Neural crest cell (in vitro differentiated cells): ENCODE results near the gene CIB1. TPM values are rescaled to one million over a fixed set of nuclear protein-coding genes. Genes with fewer than 3 reads are reported as not detected.

Source experiments
- DNase-seq: peaks from one replicate; pipeline ENCODE4 v3.0.0; 2021; ENCODE audit warnings: low read depth, mixed read lengths, low spot score
- H3K27ac Mint-ChIP-seq: one replicate; pipeline ENCODE4 v1.8.0; 2021; ENCODE audit warnings: mild to moderate bottlenecking, mixed read lengths; ENCODE audit not compliant: unreplicated experiment
- H3K27me3 Mint-ChIP-seq: 2 replicates; pipeline ENCODE4 v1.8.0; 2021; ENCODE audit warnings: low read depth, mild to moderate bottlenecking, mixed read lengths
- H3K36me3 Mint-ChIP-seq: 2 replicates; pipeline ENCODE4 v1.8.0; 2021; ENCODE audit warnings: low read depth, mild to moderate bottlenecking, mixed read lengths
- H3K4me1 Mint-ChIP-seq: 2 replicates; pipeline ENCODE4 v1.8.0; 2021; ENCODE audit warnings: mixed read lengths
- H3K4me3 Mint-ChIP-seq: one replicate; pipeline ENCODE4 v1.8.0; 2021; ENCODE audit warnings: mild to moderate bottlenecking, mixed read lengths
- H3K9me3 Mint-ChIP-seq: 2 replicates; pipeline ENCODE4 v1.8.0; 2021; ENCODE audit warnings: mixed read lengths
- total RNA-seq: library from RNA; stranded (reverse); gene quantifications from 2 replicates; pipeline ENCODE4 v1.2.1, GENCODE V29; 2021
- TF ChIP-seq, protein P1 (sequence below): fragments of 200-600 bp; sonication (generic); conservative IDR thresholded peaks from 2 replicates; pipeline ENCODE4 v1.5.0; 2021; ENCODE audit warnings: antibody characterized with exemption, mild to moderate bottlenecking

CIB1 gene
- total RNA-seq, 1 donor from 2014 or later: 23.1 TPM

DNA sequence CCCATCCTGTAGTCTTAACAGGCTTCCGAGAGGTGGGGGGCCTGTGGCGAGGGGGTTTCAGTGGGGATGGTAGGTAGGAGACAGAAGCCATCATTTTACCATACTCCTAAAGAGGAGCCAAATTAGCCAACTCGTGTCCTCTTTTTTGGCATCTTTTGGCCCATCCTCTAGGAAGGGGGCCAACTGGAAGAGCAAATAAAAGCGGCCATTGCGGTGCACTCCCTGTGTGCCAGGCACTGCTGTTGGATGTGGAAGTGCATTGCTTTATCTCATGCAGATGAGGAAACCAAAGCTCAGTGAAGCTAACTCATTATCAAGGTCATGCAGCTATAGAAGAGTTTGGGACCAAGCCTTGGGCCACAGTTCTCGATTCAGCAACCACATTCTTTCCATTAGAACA lies 26.5 kb downstream of the CIB1 start:
- DNase-seq: no peak
- Mint-ChIP-seq H3K4me1 (peaks cover 28% of the 10 kb centered on the region), H3K27ac (no peak overlapping the region), H3K36me3 (peaks cover 3% of the 10 kb centered on the region), H3K27me3 (no peaks in the 10 kb centered on the region), H3K9me3 (no peaks in the 10 kb centered on the region), H3K4me3 (no peak overlapping the region)
- TF ChIP-seq, protein P1, sequence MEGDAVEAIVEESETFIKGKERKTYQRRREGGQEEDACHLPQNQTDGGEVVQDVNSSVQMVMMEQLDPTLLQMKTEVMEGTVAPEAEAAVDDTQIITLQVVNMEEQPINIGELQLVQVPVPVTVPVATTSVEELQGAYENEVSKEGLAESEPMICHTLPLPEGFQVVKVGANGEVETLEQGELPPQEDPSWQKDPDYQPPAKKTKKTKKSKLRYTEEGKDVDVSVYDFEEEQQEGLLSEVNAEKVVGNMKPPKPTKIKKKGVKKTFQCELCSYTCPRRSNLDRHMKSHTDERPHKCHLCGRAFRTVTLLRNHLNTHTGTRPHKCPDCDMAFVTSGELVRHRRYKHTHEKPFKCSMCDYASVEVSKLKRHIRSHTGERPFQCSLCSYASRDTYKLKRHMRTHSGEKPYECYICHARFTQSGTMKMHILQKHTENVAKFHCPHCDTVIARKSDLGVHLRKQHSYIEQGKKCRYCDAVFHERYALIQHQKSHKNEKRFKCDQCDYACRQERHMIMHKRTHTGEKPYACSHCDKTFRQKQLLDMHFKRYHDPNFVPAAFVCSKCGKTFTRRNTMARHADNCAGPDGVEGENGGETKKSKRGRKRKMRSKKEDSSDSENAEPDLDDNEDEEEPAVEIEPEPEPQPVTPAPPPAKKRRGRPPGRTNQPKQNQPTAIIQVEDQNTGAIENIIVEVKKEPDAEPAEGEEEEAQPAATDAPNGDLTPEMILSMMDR: no peak

DNA sequence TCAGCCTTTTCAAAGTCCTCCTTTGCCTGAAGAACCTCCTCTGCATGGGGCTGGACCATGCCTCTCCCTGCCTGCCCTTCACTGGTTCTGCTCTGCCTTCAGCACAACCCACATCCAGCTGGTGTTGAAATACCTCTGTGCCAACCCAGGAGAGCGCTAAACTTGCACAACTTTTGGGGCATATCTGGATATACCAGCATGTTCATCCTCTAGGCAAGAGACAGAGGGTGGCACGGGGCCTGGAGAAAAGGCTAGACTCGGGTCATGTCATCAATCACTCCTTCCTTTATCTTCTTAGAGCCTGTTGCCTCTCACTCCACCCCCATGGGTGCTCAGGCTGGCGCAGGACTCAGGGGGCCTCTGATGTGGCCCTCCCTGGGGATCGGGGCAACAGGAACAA lies 27.9 kb downstream of the CIB1 start:
- Mint-ChIP-seq H3K4me3 (peak overlapping the region; percentile 69), H3K36me3 (peaks cover 3% of the 10 kb centered on the region), H3K9me3 (no peaks in the 10 kb centered on the region), H3K4me1 (peaks cover 29% of the 10 kb centered on the region), H3K27ac (peak overlapping the region; percentile 6), H3K27me3 (no peaks in the 10 kb centered on the region)
- no peak for DNase-seq
- TF ChIP-seq, protein P1: no peak

DNA sequence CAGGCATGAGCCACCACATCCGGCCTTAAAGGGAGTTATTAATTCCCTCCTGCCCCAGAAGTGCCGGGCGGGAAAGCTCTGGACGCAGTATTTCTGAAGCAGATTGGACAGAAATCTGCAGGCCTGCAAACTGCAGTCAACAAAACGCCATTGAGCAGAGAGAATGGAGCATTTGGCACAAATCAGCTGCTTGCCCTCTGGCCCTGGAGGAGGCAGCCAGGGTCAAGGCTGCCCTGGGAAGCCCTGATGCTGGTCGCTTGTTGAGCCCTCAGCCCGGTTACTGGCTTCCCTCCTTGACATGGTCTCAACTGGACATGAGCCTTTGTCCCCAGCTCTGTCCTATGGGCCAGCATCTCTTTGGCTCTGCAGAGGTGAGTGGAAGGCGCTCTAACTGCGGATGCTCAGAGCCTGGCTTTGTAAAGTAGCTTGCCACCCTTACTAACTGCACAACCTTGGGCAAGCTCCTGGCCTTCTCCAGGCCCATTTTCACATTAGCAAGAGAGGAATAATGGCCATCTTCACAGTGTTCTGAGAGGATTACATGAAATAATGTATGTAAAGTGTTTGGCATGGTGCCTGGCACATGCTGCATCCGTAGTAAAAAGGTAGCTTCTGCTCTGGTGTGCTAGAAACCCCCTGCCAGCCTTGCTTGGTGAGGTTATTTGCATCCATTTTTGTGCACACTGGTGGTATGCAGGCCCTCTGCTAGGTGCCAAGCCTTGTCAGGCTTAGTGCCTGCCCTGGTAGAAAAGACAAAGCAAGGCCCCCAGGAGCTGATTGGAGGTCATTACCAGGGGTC lies 28.5 kb downstream of the CIB1 start:
- no peaks in the 10 kb centered on the region for H3K9me3 Mint-ChIP-seq
- TF ChIP-seq, protein P1: no peak
- H3K27ac Mint-ChIP-seq: peak overlapping the region; percentile 62
- no peaks in the 10 kb centered on the region for H3K27me3 Mint-ChIP-seq
- H3K36me3 Mint-ChIP-seq: peaks cover 3% of the 10 kb centered on the region
- peaks cover 35% of the 10 kb centered on the region for H3K4me1 Mint-ChIP-seq
- peak overlapping the region; percentile 69 for H3K4me3 Mint-ChIP-seq
- DNase-seq: no peak

DNA sequence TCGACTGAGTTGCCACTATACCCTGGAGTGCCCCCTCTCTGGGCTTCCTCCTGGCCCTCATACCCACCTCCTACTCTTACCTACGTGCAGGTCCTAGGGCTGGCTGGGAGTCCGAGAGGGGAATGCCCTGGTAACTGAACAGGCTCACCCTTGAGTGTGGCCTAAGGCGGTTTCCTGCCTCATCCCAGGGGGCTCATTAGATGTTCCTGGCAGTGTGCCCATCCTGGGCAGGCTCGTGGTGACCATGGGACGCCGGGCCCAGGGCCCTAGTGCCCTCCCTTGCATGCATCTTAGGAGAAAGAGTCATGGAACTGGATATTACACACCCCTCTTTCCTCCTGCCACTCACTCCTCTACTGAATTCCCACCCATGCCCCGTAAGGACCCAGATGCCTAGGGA lies 29.8 kb downstream of the CIB1 start:
- Mint-ChIP-seq H3K4me3 (peak overlapping the region; percentile 58), H3K27ac (no peak overlapping the region), H3K36me3 (no peaks in the 10 kb centered on the region), H3K4me1 (peaks cover 40% of the 10 kb centered on the region), H3K9me3 (no peaks in the 10 kb centered on the region), H3K27me3 (no peaks in the 10 kb centered on the region)
- TF ChIP-seq, protein P1: no peak
- DNase-seq: no peak

DNA sequence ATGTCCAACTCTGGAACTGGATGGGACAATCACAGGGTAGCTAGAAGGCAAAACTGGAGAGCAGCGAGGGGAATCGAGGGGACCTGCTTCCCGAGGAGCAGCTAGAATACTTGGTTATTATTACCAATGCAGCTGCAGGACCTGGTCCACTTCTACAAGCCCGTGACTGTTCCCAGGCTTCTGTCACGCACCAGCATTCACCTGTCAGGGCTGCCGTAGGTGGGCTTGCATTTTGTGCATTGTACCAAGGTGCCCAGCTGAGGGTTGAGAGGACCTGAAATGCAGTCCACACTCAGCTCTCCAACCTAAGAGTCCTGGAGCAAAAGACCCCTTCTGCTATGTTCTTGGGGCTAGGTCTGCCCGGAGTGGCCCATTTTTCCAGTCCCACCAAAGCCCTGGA lies 30.3 kb downstream of the CIB1 start:
- H3K4me3 Mint-ChIP-seq: peak overlapping the region; percentile 58
- DNase-seq: no peak
- no peaks in the 10 kb centered on the region for H3K36me3 Mint-ChIP-seq
- H3K9me3 Mint-ChIP-seq: no peaks in the 10 kb centered on the region
- H3K27me3 Mint-ChIP-seq: no peaks in the 10 kb centered on the region
- peaks cover 40% of the 10 kb centered on the region for H3K4me1 Mint-ChIP-seq
- TF ChIP-seq, protein P1: no peak
- H3K27ac Mint-ChIP-seq: no peak overlapping the region
